Fibroblast of skin of back (primary cell): Measurements from ENCODE around the gene ARHGAP26.

Experiments
- DNase-seq: peaks from one replicate; pipeline ENCODE4 v3.0.0-alpha.2; 2013

The ARHGAP26 gene

GRCh38 chr5:143174714-143175398 lies 404.7 kb downstream of the ARHGAP26 start:
- DNase-seq, result no peak

DNA sequence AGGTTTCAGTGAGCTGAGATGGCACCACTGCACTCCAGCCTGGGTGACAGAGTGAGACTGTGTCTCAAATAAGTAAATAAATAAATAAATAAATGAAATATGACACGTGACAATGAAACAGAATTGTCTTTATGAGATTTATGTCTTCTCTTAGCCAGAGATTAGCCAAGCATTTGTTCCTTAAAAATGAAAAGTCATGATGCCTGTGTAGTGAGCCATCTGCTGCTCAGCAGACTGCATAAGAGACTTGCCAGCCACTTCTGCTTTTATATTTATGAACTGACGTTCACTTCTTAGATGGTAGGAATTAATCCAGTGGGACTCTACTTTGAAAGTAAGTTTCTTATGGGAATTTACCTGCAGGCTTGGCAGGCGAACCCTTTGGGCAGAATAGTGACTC lies 405.9 kb downstream of the ARHGAP26 start:
- no peak for DNase-seq

DNA sequence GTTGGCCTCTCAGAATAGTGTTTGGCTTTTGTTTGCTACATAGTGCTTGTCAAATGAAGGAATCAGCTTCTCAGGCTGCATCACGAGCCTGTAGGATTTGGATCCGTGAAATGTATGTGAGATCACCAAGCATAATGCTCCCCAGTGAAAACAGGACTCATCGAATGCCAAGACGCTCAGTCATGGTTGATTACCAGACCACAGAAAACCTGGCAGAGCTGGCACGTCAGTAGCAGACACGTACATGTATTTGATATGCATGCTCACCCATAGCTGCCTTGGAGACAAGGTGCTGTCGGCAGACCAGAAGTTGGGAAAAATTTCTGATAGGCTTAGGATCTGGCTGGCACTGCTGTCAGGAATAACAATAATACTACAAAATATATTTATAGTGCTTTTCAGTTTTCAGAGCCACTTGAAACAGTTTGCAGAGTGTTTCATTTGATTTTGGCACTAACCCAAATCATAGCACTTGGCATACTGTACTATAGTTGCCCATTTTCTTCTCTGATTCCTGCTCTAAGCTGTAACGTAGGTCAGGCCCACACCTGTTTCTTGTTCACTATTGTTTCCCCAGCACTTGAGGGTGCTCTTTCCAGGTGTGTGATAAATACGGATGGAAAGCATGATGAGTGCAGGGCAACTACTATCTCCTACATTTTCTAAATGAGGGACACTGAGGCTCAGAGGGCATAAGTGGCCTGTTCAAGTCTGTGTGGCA lies 407.2 kb downstream of the ARHGAP26 start:
- DNase-seq, result peak; percentile 88

DNA sequence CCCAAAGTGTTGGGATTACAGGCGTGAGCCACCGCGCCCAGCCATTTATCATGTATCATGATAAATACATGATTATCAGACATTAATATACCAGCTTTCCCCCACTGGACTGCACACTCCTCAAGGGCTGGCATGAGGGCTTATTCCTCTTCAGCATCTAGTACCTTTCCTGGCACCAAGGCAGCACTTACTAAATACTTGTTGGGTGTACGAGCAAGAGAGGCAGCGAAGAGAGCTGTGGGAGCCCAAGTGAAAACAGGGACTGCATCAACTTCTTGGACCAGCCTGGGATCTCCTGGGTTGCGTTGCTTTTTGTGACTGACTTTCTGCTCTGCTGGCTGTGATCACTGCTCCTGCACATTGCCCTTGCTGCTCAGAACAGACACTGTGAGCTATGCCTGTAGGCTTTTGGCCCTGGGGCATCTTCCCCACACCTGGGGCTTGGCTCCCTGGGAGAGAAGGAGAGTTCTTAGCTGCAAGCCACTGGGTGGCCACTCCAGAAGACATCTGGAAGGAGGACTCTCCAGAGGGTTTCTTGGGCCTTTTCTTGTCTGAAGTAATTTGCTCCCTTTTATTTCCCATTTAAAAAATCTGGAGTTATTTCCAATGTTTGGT lies 409.1 kb downstream of the ARHGAP26 start:
- DNase-seq, result no peak

GRCh38 chr5:143180751-143181150 lies 410.6 kb downstream of the ARHGAP26 start:
- DNase-seq, result no peak

- DNase-seq, result no peak
These were observed 411.0 kb downstream of the ARHGAP26 start for GRCh38 chr5:143181173-143181572.

GRCh38 chr5:143182106-143182505 lies 411.9 kb downstream of the ARHGAP26 start:
- no peak for DNase-seq

- DNase-seq, result no peak
These were observed 413.0 kb downstream of the ARHGAP26 start for GRCh38 chr5:143182901-143183820.

DNA sequence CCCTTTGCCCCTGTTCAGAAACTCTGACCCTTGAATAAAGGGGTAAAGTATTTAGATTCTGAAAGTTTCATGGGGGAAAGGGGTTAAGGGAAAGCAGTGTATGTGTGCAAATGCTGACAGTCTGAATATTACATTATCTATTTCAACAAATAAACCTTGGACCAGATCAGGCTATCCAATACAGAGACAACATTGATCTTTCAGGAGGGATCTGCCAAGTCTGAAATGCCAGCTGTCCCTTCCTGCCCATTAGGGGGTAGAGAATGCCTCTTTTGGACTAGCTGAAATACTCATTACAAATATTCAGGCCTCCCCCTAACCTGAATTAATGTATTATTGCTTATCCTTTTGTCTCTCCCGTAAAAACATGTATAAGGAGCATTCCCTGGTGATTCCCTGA lies 413.8 kb downstream of the ARHGAP26 start:
- no peak for DNase-seq

GRCh38 chr5:143186623-143187022 lies 416.4 kb downstream of the ARHGAP26 start:
- DNase-seq, result no peak

DNA sequence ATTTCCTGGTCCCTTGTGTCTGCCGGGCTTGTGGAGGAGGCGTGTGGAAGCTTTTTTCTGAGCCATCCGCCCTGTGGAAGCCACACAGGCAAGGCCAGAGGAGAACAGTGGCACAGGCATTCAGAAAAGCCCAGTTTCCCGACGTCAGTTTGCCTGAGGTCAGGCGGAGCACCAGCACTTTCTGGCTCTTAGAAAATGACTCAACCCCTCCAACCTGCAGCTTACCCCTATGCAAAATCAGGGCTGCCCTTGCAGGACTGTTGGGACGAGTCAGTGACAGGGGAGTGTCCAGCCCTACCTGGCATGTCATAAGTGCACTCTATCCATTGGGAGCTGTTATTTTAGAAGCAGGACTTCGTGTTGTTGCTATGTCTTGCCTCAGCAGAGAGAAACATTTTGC lies 417.3 kb downstream of the ARHGAP26 start:
- no peak for DNase-seq

DNA sequence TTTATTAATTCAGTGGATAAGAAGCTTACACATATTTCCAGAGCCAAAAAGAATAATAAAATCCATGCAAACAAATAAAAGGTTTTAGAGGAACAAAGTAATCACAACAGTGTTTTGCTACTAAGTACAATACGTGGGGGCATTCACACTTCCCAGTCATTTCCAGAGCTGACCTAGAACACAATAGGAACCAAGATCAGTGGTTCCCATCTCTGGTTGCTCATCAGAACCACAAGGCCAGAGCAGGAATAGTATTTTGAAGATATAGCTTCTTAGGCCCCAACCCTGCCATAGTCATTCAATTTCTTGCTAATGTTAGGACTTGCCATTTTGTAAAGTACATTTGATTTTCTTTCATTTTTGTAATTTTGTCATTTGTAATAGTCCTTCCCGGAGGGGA lies 417.9 kb downstream of the ARHGAP26 start:
- no peak for DNase-seq

DNA sequence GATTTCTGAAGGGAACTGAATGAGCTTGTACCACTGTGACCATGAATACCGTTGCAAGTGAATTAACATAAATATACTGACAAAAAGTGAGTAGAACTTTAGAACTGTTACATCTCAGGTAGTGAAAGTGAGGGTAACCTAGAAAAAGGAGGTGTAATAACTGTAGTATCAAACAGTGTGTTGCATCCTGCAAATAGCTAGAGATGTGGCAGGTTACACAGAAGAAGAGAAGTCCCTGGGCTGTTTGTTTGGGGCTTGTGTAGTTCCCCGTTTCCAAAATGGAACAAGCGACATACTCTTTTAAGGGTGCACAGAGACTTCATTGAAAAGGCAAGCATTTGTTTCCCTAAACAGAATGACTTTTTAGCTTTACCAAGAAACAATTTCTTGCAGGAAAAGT lies 418.5 kb downstream of the ARHGAP26 start:
- no peak for DNase-seq

DNA sequence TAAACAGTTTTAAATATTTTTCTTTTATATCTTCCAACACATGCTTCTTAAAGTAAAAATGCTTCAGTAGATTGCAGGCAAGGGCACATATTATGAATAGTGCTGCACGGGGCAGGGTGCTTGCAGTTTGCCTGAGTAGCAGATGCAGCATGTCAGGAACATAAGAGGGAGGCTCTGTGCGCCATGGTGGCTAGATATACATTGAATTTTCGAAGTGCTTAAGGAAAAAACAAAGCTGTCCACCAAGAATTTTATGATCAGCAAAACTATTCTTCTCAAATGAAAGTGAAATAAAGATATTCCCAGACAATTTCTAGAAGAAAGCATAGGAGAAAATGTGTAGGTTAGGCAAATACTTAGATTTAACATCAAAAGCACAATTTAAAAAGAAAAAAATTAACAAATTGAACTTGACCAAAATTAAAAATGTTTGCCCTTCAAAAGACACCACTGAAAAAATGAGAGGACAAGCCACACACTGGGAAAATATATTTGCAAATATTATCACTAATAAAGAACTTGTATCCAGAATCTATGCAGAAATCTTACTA lies 420.2 kb downstream of the ARHGAP26 start:
- DNase-seq, result no peak

DNA sequence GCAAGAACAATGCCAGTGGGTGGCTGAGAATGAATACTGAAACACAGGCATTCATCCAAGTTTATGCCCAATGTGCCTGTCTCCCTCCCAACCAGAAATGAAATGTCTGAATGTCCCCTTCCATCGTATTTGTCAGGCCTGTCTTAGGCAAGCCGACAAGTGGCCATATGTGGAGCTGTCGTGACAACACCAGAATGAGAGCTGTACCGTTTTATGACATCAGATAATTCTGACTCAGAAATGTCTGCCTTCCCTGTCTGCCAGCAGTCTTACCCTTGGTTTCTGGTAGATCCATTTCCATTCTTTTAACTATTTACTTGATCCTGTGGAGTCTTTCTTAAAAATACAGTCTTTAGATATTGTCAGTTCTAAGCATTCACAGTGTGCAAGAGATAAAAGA lies 421.5 kb downstream of the ARHGAP26 start:
- no peak for DNase-seq

DNA sequence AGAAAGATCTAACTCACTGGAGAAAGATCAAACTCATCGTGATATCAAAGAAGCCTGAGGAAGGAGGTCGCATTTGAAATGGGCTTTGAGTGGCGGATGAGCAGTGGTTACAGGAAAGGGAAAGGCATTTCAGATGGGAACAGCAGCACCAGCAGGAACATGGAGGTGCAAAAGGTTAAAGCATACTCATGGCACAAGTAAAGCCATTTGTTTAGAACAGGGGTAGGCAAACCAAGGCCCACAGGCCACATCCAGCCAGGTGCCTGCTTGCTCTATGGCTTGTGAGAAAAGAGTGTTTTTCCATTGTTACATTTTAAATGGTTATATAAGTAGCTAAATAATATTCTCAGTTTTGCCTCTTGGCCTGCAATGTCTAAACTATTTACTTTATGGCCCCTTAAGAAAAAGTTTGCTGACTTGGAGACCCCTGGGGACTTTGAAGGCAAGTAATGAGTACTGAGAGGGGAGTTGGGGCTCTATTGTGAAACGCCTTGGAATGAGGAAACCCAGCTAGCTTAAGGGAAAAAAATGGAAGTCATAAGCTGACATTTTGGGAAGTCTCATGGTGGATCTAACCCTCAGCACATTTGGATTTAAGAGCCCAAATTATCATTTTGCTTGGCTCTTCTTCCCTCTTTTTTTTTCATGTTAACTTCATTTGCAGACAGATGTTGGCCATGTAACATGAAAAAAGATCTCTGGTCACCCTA lies 422.2 kb downstream of the ARHGAP26 start:
- no peak for DNase-seq

GRCh38 chr5:143194206-143194605 lies 424.0 kb downstream of the ARHGAP26 start:
- DNase-seq, result no peak

DNA sequence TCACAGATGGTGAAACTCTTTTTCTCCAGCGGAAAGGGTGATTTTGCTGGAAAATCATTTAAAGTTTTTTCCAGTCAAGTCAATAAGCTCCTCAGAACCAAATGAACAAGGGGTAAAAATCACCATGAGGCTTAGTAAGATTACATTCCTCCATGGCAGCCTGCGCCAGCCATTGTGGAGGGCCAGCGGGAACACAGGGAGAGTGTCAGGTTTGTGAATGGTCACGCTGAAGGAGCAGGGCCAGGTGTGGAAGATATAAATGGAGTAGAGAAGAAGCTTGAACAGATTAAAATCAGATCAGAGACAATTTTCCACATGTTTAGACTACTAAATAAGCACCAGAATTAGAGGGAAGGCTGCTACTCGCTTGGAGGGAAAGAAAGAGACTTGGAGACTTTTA lies 424.5 kb downstream of the ARHGAP26 start:
- DNase-seq, result no peak

- no peak for DNase-seq
These were observed 425.3 kb downstream of the ARHGAP26 start for GRCh38 chr5:143195491-143195890.

DNA sequence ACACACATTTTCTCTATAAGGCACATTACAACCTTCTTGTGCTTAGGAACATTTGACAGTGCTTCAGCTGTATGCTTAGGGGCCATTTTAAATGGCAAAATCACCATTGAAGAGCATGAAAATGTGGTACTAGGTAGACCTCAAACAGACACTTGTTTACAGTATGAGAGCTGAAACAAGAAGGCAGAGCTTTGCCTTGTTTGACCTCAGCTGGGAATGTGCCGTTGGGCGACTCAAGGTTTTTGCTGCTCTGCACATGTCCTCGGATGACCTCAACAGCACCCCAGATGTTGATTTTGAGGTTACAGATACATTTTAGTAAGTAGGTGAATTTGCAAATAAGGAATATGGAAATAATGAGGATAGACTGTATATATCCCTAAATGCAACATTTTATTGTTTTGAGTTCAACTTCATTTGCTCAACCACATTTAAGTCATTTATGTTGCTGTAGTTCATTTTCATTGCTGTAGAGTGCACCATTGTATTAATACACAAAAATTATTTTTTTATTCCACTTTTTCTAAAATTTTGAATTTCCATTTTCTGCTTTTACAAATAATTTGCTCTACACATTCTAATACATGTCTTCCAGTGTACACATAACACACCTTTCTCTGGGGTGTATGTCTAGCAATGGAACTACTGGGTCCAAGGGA lies 426.6 kb downstream of the ARHGAP26 start:
- DNase-seq, result no peak

GRCh38 chr5:143197260-143197656 lies 427.1 kb downstream of the ARHGAP26 start:
- peak; percentile 27 for DNase-seq
